Activated gamma-delta T cell treated with anti-CD3 and anti-CD28 coated beads, Interleukin-2, amount 50 U/mL, for 16 hours (primary cell): ENCODE measurements around the gene CD226.
"Not testable (repeated sequence)": the region's sequence is repeated elsewhere in the genome, so short reads cannot be mapped to it uniquely, and the experiment has no call there.

Experiments used
- DNase-seq: peaks from one replicate; pipeline ENCODE4 v3.0.0-alpha.2; 2020; ENCODE audit warnings: low read depth

The CD226 gene

DNA sequence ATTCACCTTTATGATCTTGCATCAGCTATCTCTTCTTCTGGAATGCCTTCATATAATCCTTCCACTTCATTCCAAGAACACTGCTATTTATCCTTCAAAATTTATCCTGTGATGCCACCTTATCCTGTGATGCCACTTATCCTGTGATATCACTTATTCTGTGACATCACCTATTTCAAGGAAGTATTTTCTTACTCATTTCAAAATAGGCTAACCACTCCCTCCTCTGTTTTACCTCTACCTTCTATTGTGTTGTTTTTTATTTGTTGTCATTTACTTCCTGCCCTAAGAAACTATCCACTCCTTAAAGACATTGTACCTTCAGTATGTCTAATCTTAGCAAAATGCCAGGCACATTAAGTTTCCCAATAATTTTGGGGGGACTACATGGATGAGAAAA lies 38.8 kb downstream of the CD226 start:
- no peak for DNase-seq

DNA sequence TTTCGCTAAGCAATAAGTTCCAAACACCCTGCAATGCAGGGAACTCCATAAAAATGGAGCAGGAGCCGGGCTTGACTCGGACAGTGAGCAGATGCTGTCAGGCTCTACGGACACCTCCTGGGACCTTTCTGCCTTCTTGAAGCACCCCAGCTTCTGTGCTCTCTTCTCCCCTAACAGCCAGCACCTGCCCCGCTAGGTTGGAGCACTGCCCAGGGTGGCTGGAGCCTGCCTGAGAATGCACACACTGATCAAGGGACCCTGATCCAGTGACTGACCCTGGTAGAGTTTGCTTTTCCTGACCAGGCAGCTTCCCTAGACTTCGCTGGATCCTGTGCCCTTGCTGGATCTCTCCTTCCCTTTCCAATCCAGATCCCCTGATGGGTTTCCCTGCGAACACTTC lies 40.9 kb downstream of the CD226 start:
- DNase-seq = no peak

DNA sequence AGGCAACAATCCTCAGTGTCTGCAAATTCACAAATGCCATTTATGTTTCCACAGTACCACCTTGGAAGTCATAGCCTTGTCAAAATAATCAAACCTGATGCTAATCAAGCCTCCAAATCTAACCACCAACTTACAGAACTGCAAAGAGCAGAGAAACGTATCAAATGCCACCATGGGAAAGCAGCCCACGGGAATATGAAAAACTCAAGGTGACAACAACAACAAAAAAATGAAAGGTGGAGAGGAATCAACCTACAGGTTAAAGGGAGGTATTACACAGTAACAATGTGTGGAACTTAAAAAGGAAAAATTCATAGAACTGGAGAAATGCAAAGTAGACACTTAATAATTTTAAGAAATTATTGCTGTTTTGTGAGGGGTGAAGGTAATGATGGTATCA lies 46.7 kb downstream of the CD226 start:
- no peak for DNase-seq

DNA sequence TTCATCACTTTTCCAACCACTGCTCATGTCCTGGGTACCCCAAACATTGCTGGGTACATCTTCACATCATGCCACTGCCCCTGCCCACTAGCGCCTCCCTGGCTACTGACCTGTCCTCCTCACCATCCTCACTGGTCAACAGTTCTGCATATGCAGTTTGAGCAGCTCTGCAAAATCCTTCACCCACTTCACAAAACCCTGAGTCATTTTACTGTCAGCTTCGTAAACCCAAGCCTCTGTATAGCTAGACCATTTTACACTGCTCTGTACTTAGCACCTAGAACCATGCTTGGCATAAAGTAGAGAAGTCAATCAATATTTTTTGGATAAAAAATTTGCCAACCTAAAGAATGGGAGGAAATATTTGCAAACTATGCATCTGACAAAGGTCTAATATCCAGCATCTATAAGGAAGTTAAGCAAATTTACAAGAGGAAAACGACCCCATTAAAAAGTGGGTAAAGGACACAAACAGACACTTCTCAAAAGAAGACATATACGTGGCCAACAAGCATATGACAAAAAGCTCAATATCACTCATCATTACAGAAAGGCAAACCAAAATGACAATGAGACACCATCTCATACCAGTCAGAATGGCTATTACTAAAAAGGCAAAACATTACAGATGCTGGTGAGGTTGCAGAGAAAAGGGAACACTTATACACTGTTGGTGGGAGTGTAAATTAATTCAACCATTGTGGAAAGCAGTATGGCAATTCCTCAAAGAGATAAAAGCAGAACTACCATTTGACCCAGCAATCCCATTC lies 48.3 kb downstream of the CD226 start:
- DNase-seq = not testable (repeated sequence)

DNA sequence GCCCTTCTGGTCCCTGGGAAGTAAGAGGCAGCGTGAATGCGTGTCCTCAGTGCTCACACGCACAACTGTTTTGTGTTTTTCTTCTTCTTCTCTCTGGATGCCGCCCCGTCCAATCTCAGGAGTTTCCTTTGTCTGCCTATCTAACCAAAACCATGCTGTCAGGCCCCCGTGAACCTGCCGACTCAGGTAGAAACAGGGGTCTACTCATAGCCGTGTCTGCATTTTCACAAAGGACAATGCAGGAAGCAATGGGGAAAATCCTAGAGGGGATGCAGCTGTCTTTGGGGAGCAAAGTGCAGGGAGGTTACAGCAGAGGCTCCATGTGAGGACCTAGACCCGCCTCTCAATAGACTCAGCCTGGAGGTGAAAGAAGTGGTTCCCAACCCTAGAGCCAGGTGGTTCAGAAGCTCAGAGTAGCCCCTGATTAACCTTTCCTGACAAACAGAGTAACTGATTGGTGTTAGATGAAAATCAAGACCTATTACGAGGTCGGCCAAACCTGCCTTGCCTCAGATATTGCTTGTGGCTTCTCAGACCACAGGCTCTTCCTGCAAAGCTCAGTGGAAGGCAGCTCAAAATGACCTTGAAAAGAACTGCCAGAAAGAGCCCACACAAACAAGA lies 49.3 kb downstream of the CD226 start:
- no peak for DNase-seq

DNA sequence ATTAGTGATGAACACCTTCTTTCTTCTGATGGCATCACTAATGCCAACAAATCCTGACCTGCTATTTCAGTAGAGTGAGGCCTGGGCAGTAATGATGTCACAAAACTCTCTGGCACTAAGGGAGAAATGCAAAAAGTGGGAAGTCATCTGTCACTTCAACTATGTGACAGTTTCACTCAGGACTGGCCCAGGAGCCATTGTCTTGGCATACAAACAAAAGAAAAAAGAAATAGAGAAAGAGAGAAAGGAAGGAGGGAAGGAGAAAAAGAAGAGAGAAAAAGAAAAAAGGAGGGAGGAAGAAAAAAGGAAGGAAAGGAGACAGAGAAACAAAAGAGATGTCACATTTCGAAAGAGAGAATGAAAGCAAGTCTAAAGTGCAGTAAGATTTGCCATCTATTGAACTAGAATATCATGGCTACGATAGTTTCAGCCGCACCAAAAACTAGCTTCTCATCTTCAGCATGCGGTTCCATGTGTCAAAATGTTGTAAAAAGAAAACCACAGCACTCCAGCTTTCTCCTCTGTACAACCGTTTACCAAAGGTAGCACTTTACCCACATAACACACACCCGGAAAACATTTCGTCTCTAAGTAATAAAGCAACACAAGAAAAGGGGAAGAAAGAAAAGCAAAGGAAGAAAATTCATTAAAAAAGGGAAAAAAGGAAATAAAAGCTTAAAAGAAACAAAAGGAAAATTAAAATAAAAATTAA lies 50.1 kb downstream of the CD226 start:
- no peak for DNase-seq

DNA sequence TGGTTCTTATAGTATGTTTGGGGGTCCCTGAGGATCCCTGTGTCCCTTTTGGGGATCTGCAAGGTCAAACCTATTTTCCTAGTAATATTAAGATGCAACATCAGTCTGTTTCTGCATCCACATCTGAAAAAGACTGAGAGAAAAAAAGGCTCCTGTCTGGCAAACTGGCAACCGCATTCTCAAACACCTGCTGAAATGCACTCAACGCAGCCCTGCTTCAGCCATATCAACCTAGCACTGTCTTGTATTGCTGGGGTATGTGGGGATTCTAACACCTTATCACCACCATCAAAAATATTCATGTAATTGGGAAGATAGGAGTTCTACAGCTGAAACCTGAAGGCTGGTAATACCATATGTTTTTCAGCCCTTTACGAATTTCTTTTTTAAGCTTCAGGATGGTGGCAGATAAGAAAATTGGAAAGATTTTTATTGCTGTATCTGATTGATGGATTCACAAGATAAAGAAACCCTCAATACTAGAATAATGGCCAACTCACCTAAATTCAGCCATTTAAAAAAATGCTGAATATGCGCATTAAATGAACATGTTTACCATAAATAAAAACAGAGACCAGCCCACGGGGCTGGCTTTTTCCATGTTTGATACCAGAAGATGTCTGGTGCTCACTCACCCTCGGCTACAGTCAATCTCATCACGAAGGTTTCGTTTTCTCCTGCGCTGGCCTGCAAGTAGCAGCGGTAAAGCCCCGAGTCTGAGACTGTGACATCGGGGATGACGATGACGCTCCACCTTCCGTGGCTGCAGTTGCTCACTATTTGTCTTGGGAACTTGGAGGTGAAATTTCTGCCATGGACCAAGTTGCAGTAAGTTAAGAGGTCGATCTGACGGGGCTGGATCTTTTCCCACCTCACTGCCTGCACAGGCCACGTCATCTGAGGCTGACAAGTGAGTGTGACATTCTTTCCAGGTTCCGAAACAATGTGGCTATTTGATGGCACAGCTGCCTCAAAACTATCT lies 52.3 kb downstream of the CD226 start:
- DNase-seq = no peak

DNA sequence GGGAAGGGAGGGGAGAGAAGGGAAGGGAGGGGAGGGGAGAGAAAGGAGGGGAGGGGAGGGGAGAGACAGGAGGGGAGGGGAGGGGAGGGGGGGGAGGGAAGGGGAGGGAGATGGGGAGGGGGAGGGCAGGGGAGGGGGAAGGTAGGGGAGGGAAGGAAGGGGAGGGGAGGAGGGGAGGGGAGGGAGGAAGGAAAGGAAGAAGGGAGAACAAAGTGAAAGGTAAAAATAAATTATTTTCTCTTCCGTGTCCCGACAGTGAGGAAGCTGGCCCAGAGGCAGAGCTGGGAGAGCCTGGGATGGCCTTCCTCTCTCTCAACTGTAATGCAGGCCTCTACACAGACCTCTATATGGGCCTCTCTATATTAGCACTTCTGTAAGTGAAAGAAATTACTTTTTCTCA lies 53.2 kb downstream of the CD226 start:
- DNase-seq = no peak

DNA sequence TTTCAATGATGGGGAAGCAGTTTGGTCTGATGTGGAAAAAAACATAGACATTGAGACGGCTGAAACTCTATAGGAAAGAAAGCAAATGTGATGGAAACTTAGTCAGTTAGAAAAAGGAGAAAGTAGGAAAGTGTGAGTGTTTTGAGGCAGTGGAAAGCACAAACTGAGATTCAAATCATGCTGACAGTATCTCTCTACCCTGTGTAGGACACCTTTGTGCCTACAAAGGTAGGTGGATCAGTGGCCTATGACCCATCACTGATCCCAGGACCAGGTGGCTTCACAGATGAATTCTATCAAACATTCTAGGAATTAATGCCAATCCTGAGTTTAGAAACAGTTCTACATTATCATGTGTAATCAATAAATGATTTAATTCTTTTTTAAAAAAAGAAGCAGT lies 57.1 kb downstream of the CD226 start:
- no peak for DNase-seq

DNA sequence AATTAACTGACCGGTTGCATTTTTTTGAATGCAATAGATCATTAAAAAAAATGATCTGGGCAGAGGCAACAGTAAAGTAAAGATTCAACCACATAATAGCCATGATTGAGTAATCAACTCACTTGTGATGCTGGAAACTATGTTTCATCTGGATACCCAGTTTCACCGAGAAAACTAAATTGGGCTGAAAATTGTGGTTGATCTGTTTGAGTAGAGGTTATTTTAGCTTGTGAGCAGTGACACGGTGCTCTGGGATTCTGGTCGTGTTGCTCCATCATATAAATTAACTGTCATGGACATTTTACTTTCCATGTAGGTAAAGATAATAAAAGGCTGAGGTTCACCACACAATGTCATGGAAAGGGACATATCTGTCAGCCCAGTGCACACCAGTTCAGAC lies 58.7 kb downstream of the CD226 start:
- no peak for DNase-seq

DNA sequence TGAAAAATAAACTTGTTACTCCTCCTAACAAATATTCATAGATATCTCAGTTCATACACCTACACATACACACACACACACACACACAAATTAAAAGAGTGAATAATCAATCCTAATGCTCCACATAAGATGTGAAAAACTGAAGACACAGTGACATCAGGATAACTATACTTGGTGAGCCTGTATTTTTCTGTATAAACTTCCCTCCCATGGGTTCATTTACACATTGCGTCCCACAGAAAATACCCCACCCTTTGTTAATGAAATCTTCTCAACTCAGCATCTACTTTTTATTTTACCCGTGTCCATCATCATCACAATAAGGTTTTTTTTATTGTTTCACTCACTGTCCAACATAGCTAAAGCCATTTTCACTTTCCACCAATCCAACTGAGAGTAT lies 60.4 kb downstream of the CD226 start:
- no peak for DNase-seq

DNA sequence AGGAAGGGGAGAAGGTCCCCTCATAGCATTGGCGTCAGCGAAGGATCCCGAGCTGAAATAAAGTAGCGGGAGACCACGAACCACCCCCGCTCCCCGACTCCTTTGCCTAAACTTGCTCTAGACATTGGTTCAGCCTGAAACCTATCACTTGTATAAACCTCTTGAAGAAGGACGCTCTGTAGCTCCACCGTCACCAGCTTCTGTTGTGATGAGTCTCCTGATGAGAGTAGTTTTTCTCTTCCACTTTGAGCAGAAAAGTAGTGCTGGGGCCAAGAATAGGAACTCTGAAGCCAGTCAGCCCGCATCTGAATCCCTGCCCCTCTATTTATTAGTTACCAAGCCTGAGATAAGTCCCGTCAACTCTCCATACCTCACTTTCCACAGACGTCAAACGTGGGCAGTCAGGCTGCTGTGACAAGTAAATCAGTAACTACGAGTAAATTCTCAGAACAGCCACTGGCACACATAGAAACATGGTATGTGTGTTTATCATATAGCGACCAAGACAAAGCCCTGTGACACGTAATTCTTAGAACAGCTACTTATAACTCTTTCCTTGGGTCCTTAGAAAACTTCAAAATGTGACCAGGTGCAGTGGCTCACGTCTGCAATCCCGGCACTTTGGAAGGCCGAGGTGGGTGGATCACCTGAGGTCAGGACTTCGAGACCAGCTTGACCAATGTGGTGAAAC lies 61.7 kb downstream of the CD226 start:
- DNase-seq = no peak

DNA sequence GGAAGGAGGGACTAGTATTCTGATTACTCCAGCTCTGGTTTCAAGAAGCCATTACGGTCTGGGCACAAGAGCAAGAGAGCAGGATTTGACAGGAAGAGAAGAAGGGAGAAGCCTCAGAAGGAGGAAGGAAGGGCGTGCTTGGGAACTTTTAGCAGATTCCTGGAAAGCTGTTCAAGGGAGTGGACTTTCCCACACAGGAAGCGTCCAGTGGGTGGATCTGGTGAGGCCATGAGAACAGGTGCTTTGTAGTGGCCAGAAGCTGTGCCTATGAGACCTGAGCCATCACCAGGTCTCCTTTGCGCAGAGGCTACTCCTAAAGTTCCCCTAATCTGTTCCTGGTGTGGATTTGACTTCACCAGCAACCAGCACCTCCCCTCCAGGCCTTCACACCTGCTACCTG lies 62.3 kb downstream of the CD226 start:
- no peak for DNase-seq

DNA sequence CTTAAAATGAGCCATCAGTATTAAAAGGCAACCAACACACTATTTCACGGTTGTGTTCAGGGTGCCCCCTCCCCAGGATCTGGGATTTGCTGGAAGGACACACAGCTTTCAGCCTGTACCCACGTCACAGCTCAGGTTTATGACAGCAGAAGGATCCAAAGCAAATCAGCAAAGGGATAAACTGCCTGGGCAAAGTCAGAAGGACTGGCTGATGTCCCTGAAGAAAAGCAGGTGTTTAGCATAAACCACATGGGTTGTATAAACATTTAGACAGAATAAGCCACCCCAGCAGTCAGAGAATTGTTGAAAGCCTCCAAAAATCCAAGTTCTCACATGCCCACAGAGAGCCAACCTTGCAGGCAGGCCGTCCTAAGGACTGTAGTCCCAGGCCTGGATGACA lies 63.9 kb downstream of the CD226 start:
- DNase-seq = no peak

DNA sequence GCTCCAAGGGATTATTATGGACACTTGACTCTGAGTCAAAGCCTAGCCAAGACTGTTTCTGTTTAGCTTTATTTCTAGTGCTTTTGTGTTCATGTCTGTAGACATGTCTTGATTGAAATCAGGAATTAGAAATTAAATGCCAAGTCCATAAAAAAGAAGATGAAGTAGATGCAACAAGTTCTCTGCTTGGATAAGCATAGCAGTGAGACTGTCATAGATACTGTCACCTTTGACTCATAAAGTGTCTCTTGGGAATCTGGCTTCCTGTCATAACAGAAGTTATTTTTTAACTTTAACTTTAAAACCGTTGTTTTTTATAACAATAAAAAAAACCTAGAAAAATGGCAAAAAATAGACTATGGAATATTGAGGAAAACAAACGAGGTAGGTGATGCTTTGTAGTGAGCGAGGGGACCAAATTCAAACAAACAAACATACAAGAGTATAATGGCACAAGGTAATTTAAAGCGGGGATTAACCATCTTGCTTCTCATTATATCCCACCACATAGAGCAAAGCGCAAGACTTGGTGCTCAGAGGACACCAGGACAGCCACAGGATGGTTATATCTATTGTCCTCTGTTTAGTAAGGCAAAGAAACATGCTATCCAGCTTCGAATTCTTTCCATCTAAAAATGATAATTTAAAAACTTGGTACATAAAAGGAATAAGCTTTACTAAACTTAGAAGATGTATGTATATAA lies 64.6 kb downstream of the CD226 start:
- DNase-seq = no peak

DNA sequence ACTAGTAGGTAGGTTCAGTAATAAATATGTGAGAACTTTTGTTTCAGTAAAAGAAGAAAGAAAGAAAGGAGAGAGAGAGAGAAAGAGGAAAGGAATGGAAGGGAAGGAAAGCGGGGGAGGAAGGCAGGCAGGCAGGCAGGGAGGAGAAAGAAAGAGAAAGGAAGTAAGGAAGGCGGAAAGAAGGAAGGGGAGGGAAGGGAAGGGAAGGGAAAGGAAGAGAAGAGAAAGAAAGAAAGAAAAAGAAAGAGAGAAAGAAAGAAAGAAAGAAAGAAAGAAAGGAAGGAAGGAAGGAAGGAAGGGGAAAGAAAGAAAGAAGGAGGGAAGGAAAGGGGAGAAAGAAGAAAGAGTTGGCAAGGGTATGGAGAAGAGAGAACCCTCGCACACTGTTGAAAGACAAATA lies 67.6 kb downstream of the CD226 start:
- DNase-seq = no peak

DNA sequence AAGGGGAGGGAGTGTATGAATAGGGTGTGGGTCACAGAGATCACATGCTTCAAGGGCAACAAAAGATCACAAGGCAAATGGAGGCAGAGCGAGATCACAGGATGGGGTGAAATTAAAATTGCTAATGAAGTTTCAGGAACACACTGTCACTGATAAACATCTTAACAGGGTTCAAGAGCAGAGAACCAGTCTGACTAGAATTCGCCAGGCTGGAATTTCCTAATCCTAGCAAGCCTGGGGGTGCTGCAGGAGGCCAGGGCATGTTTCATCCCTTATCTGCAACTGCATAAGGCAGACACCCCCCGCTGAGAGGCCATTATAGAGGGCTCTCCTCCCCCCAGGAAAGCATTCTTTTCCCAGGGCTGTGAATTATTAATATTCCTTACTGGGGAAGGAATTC lies 68.6 kb downstream of the CD226 start:
- not testable (repeated sequence) for DNase-seq

DNA sequence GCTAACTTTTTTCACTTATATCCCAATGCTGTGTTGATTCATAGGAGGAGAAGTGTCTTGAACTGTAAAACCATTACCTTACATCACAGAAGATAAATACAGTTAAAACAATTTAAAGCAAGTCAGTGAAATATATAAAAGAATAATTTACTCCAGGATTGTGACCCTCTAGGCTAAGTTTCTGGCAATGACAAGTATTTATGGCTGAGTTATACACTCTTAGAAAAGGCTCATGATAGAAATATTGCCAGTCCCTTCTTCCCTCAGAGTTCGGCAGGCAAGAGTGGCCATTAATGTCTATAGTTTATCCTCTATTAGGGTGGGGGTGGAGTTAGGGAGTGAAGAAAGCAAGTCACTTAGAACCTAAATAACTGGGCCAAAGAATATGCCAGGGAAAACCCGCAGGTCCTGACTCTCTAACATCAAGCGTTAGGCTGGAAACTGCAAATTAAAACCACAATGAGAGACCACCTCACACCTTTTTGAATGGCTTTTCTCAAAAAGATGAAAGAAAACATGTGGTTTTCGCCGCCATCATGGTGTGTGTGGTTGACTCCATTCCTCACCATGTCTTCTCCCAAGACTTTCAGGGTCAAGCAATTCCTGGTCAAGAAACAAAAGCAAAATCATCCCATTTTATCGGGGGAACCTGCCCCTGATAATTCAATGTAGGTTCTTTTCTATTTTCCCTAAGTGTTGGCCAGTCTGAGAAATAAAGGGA lies 69.3 kb downstream of the CD226 start:
- DNase-seq = no peak

DNA sequence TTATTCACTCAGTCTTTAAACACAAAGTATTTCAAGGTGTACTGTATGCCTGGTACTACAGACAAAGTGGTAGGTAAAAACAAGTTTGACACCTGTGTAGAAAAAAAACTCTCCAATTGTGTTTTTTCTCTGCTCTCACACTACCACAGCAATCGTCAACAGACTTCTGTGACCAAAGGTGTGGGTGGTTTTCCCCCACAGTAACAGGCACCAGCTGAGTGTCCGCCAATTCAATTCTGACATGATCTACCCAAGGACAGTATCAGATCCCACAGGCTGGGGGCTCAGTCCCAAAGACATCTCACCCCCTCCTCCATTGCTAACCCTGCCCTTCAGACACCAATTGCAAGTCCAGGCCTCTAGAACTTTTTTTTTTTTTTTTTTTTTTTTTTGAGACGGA lies 71.2 kb downstream of the CD226 start:
- no peak for DNase-seq

DNA sequence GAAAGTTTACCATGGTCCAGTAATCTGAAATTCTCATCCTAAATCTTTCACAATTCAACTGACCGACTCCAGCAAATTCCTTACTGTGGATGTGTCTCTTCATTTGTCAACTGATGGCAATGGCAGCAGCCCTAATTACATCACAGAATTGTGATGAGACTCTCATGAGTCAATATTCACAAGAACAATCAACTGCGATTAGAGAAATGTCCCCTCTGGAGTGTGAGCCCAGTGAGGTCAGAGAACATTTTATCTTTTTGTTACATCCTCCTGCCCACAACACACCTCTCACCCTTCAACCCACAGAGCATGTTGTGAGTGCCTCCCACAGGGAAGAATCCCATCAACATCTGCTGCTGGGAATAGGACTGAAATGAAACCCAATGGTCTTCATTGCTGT lies 73.6 kb downstream of the CD226 start:
- DNase-seq = no peak
